Epidermal melanocyte (primary cell): Measurements from ENCODE around the gene NFX1.
"Not testable (repeated sequence)": the region's sequence is repeated elsewhere in the genome, so short reads cannot be mapped to it uniquely, and the experiment has no call there.

Experiments used
- DNase-seq: peaks from one replicate; pipeline ENCODE4 v3.0.0; 2011; ENCODE audit warnings: low spot score; ENCODE audit not compliant: insufficient read length

Gene NFX1

DNA sequence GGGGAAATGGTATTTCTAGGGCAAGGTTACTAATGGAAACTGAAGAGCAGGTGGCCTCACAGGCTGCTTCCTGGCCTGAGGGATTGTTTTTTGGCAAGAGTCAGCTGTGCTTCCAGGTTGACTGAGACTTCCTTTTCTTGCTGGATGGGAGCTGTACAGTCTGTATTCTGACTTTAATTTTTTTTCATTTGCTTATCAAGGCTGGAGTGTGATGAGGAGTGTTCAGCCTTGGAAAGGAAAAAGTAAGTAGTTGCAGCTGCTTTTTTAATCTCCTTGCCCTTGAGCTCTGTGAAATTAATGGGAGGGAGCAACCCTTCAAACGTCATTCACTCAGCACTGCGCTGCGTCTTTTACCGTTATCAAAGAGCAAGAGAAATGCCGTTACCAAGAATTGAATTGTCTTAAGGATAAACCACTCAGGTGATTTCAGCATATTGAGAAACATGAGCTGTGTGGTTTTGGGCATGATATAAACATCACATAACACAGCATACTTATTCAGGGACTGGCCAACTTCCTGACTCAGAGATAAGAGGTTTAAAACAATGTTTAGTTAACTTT, 64.4 kb downstream of the NFX1 start:
- DNase-seq: no peak

DNA sequence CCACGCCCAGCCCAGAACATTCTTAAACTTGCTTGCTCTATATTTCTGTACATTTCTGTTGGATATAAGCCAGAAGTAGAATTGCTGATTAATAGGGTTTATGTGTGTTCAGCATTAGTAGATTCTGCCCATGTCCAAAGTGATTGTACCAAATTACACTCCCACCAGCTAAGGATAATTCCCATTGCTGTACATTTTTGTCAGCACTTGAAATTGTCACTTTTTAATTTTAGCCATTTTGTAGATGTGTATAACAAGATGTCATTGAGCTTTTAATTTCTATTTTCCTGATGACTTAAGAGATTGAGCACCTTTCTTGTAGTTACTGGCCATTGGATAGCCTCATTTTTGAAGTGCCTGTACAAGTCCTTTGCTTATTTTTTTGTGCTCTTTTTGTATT, 65.6 kb downstream of the NFX1 start:
- no peak for DNase-seq

DNA sequence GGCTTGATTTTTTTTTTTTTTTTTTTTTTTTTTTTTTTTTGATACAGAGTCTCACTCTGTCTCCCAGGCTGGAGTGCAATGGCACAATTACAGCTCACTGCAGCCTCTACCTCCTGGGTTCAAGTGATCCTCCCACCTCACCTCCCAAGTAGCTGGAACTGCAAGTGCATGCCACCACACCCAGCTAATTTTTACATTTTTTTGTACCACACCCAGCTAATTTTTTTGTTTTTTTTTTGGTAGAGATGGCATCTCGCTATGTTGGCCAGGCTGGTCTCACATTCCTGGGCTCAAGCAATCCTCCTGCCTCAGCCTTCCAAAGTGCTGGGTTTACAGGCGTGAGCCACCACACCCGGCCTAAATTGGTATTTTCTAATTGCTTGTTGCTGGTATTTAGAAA, 68.3 kb downstream of the NFX1 start:
- DNase-seq: not testable (repeated sequence)

DNA sequence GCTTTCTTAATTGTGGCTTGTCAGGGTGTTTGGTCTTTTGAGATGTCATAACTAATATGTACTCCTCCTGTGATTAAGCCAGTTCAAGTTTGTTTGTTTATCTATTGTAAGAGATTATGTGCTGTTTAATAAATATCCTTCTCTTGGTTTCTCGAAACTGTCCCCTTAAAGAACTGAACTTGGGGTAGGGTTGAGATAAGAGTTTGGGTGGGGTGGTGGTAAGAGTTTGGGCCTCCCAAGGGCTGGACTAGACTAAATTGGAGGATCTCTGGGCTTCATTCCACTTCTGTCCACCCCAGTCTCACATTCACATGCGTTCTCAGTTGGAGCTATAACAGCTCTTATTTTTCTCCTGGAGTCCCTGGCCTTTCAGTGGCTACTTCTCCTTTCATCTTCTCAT, 73.8 kb downstream of the NFX1 start:
- DNase-seq: no peak

DNA sequence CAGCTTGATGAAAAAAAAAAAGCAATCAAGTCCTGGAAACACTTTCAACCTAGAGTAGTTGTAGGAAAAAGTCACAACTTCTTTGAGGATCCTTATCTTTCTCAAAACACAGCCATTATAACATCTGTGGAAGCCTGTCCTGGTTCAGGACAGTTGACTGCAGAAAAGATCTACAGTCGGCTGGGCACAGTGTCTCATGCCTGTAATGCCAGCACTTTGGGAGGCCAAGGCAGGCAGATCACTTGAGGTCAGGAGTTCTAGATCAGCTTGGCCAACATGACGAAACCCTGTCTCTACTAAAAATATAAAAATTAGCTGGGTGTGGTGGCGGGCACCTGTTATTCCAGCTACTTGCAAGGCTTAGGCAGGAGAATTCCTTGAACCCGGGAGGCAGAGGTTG, 74.5 kb downstream of the NFX1 start:
- DNase-seq: not testable (repeated sequence)

DNA sequence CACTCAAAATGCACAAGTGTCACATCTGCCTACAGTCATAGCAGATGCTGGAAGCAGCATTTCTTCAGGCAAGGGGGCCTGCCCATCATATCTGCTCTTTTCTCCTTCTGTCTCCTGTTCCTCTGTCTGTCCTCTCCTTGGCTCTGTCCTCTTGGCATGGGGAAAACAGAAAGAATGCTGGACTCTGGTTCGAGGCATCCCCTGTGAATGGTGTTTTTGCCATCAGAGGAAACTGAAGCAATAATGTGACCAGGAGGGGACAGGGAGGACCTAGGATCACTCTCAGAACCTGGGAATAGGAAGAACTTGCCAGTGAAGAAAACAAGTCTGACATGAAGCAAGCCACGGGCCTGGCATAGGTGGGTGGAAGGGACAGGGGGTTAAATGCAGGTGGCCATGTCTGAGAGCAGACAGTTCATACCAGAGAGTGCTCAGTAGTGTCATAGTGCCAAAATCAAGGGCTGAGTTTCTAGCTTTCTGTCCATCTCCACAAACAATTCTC, 76.7 kb downstream of the NFX1 start:
- no peak for DNase-seq

DNA sequence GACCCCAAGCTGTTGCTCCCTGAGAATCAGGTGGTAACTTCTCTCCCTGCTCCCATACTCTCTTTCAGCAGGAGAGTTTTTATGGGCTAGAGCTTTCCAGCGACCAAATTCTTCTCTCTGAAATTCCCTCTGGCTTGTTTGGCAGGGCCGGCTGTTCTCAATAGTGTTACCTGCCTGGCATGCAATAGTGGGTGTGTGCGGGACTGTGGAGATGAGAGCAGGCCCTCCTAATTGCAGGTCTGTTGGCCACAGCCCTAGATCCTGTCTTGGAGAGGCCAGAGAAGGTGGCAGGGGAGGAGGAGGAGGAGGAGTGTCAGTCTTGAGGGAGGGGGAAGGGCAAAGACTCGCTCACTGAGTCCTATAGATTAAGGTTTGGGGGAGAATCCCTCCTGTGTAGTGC, 82.6 kb downstream of the NFX1 start:
- DNase-seq: no peak

DNA sequence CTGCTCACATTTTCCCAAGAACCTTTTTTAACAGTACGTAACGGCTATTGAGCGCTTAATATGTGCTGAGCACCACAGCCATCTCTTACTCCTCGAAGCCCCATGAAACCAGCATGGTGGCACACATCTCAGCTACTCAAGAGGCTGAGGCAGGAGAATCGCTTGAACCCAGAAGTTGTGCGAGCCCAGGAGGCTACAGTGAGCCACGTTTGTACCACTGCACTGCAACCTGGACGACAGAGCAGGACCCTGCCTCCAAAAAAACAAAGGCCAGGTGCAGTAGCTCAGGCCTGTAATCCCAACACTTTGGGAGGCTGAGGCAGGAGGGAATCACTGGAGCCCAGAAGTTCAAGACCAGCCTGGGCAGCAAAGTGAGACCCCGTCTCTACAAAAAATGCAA, 83.9 kb downstream of the NFX1 start:
- DNase-seq: no peak

DNA sequence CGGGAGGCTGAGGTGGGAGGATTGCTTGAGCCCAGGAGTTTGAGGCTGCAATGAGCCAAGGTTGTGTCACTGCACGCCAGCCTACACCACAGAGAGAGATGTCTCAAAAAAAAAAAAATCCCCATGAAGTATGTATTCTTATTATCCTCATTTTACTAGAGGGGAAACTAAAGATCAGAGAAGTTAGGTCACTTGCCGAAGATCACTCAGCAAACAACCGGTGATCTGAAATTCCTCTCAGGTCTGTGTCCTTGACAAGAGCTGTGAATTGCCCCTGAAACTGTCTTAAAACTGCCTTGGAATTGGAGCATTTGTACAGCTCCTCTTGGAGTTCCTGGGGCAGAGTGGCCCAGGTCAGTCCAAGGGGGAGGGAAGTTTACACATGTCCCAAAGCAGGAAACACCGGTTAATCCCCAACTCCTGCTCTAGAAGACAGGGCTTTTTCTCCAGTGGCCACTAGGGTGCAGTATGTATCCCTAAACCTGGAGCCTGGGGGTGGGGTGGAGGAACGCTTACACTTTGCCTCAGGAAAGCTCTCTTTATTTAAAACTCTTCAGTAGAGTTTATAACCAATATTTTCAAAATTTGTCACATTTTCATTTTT, 84.4 kb downstream of the NFX1 start:
- peak; percentile 77 for DNase-seq

DNA sequence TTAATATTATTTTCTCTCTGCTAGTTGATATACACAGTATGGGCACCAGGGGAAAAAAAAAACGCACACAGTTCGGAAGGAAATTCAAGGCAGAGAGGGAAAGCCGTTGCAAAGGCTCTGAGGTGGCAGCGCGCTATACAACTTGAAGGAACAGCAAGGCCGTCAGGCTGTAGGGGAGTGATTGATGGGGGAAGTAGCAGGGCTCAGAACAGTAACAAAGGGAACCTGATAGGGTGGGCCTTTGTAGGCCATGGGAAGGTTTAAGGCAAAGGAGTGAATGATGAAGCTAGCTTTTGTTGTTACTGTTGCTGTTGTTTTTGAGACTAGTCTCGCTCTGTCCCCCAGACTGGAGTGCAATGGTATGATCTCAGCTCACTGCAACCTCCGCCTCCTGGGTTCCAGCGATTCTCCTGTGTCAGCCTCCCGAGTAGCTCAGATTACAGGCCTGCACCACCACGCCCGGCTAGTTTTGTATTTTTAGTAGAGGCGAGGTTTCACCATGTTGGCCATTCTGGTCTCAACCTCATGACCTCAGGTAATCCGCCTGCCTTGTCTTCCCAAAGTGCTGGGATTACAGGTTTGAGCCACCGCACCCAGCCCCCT, 85.0 kb downstream of the NFX1 start:
- DNase-seq: no peak

DNA sequence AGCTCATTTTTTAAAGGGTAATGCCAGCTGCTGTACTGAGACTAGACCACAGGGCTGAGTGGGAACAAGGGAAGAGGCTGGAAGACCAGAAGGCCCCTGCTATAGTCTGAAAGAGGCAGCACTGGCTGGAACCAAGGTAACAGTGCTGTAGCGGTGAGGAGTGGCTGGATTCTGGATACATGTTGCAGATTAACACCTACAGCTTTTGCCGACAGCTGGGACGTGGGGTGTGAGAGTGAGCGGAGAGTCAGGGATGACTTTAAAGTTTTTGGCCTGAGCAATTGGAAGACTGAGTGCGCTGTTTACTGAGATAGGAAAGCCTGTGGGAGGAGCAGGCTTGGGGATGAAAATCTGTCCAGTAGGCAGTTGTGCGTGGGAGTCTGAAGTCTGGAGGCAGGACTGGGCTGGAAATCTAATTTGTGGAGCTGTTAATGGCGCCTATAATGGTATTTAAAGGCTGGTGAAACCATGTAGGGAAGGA, 85.6 kb downstream of the NFX1 start:
- DNase-seq: no peak

DNA sequence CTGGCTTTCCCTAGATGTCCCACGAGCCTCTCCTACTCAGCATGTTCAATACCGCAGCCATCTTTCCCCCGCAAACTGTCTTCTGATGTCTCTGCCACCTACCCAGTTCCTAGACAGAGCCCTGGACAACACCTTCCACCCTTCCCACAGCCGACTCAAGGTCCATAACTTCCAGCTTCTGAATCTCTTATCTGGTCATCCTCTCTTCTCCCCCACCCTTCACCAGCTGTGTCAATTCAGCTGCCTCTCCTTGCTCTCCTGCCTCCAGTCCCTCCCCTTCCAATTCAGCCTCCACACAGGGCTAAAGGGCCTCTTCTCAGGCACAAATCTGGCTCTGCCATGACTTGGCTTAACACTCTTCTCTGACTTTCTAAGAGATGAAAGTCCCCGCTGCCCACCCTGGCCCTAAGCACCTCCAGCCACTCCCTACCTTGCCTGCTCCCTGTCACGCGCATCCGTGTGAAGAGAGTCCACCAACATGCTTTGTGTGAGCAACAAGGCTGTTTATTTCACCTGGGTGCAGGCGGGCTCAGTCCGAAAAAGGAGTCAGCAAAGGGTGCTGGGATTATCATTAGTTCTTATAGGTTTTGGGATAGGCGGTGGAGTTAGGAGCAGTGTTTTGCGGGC, 86.9 kb downstream of the NFX1 start:
- no peak for DNase-seq

DNA sequence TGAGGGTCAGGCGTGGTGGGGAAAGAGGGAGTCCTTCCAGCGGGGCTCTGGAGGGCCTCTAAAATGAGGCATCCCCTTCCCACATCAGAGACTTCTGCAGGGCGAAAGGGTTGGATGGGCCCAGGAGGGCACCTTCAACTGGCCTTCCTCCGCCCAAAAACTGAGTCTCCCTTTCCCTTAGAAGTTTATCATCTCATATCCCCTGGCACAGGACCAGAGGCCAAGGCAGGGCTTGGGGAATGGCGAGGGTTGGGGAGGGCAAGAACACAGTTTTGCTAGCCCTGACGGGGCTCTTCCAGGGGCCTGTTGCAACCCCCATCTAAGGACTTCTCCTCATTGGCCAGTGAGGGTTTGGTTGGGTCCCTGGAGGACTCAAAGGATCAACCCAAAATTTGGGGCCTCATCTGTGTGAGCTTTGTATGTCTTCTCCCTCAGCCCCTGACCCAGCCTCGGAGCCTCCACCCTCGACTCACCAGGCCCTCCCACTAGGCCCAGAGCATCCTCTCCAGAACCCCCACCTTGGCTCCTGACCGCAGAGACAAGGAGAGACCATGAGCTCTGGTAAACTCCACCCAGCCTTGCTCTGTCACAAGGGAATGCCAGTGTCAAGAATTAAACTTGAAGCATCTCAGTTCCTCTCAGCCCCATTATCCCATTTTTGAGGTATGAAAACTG, 87.9 kb downstream of the NFX1 start:
- no peak for DNase-seq

DNA sequence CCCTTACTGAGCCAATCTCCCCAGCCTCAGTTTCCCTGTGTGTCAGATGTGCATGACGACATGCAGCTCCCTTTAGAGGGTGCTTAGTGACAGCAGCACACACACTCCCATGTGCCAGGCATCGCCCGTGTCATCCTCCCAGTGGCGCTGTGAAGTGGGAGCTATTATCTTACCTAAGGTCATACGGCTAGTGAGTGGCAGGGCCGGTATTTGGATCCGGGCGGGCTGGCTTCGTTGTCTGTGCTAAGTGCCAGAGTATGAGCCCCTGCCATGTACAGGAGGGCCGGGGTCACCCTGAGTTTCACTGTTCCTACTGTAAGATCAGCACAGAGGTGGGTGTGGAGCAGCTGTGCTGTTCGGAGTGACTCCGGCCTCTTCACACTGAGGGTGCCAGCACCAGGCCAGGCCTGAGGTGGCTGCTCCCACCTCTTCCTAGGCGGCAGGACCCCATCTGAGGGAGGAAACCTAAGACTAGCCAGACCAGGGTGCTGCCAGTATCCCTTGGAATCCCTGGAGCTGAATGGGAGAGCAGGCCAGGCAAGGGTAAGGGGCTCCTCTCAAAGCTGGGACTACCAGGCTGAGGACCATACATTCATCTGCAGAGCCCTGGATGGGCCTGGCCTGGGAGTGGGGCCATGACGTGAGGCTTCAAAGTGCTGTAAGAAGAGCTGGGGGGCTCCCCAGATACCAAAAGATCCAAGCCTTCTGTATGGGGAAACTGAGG, 89.5 kb downstream of the NFX1 start:
- DNase-seq: no peak

DNA sequence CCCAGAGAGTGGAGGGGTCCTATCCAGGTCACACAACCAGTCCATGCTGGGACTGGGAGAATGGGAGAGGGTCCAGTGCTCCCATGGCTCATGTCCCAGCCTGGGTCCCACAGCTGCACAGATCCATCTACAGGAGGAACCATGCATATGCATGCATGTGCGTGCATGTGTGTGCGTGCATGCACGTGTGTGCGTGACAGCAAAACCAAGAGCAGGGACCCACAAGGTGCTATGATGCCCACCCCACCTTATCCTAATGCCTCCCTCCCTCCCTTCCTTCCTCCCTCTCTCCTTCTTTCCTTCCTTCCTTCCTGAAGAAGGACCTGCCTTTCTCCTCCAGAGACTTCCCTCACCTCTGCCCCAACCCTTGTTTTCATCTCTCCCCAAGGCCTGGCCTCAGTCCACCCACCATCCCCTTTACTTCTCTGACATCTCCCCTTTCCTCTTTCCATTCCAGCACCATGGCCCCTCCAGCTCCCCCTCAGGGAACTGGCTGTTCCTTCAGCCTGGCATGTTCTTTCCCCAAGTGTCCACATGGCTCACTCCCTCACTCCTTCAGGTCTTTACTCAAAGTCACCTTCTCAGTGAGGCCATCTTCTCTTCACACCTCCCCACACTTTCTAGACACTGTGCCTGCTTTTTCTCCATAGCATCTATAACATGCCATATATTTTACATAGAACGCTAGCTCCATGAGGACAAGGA, 90.2 kb downstream of the NFX1 start:
- DNase-seq: no peak

DNA sequence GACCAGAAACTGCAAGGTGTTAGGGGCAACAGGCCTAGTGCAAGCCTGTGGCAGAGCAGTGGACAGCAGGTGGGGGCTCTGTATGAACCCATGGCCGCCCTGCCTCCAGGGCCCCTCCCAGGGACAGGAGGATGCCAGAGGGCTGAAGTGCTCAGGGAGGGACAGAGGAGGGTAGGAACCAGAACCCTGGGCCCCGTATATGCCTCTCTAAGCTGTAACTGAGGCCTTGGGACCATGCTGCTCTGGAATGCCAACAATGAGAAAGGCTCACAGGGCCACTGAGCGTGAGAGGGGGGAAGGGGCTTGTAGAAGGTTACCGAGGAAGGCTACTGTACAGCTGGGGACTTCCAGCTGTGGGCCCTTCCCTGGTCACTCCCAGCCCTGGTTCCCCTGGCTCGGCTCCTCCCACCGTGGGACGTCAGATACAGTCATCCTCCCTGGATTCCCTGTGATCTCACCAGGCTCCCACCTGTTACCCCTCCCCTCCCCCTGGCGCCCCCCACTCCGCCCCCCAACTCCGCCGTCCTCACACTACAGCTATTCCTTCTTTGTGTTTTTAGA, 91.0 kb downstream of the NFX1 start:
- no peak for DNase-seq

DNA sequence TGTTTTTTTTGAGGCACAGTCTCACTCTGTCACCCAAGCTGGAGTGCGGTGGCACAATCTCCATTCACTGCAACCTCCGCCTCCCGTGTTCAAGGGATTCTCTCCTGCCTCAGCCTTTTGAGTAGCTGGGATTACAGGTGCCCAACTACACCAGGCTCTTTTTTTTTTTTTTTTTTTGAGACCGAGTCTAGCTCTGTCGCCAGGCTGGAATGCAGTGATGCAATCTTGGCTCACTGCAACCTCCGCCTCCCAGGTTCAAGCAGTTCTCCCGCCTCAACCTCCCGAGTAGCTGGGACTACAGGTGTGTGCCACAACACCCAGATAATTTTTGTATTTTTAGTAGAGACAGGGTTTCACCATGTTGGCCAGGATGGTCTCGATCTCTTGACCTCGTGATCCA, 92.1 kb downstream of the NFX1 start:
- DNase-seq: not testable (repeated sequence)

DNA sequence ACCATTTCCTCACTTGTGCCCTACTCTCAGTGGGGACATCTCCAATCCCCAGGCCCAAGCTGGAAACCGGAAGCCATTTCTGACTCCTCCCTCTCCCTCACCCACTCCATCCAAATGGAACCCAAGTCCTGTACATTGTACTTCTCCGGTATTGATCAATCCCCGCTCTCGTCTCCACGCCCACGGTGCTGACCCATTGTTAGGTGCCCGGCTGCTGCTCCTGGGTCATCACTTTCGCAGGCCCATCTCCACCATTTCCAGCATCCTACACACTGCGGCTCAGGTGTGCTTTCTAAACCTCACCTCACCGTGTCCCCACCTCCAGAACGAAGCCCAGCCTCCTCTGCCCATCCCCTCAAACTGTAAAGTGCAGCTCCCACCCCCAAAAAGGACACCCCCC, 93.1 kb downstream of the NFX1 start:
- DNase-seq: not testable (repeated sequence)

DNA sequence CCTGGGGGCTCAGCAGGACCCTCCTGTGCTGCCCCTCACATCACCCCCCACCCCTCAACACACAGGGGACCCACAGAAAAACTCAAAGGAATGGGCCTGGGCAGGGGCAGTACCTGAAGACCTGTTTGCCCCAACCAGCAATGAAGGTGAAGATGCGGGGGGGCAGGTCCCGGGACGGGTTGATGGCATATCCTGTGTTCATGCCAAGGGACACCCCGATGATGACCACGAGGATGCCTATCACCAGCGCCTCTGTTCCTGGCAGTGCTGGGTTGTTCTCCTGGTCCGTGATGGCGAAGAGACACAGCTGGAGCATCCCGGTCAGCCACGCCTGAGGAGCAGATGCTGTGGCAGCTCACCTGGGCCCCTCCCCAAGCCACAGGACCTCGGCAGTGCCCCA, 95.2 kb downstream of the NFX1 start:
- not testable (repeated sequence) for DNase-seq

DNA sequence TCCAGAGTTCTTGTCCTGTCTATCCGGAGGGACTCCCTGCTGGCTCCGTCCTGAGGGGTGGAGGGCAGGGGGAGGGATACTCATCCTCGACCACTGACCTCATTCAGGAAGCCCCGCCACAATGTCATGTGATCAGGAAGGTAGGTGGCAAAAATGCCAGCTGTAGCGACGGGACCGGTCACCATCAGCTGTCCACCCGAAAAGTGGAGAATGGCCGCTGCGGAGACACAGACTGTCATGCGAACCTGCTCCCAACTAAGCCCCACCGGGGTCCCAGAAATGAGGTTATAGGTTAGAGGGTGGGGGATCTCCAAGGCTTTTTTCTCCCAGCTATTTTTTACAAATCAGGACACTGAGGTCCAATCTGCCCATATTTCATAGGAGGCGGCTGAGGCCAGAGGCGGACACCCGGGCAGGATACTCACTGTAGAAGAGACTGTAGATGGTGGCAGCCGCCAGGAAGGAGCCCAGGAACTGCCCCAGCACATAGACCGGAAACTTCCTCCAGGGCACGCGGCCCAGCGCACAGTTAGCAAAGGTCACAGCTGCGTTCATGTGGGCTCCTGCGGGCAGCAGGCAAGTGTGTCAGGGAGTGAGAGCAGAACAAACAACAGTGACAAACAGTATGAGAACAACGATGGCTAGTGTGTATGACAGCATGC, 95.8 kb downstream of the NFX1 start:
- DNase-seq: not testable (repeated sequence)
